Pons (tissue), 1 donor: ENCODE data around the gene GRIK5.
A peak's percentile ranks its signal among the peaks of the same experiment; 100 is the strongest.

Source experiments
- DNase-seq: peaks from one replicate; pipeline ENCODE4 v3.0.0-alpha.2; 2016; ENCODE audit warnings: low spot score

Gene GRIK5

GRCh38 chr19:41990615-41991014, 79.4 kb downstream of the GRIK5 start:
- DNase-seq, result no peak

GRCh38 chr19:41990028-41990427, 80.0 kb downstream of the GRIK5 start:
- DNase-seq, result no peak

GRCh38 chr19:41988947-41989346, 81.1 kb downstream of the GRIK5 start:
- DNase-seq, result no peak

- no peak for DNase-seq
These were observed 82.7 kb downstream of the GRIK5 start for GRCh38 chr19:41987141-41987860.

GRCh38 chr19:41984961-41985360, 85.0 kb downstream of the GRIK5 start:
- no peak for DNase-seq

- DNase-seq, result no peak
These were observed 88.3 kb downstream of the GRIK5 start for GRCh38 chr19:41981724-41982123.

- DNase-seq, result no peak
These were observed 91.5 kb downstream of the GRIK5 start for GRCh38 chr19:41978470-41978869.

- DNase-seq, result no peak
These were observed 92.1 kb downstream of the GRIK5 start for GRCh38 chr19:41977916-41978315.

GRCh38 chr19:41974652-41975051, 95.4 kb downstream of the GRIK5 start:
- no peak for DNase-seq

GRCh38 chr19:41971363-41971762, 98.6 kb downstream of the GRIK5 start:
- DNase-seq, result no peak

GRCh38 chr19:41969772-41970458, 100.1 kb downstream of the GRIK5 start:
- no peak for DNase-seq

- DNase-seq, result no peak
These were observed 101.0 kb downstream of the GRIK5 start for GRCh38 chr19:41968751-41969595.

GRCh38 chr19:41967054-41967783, 102.8 kb downstream of the GRIK5 start:
- DNase-seq, result no peak

- no peak for DNase-seq
These were observed 104.9 kb downstream of the GRIK5 start for GRCh38 chr19:41965106-41965505.

- no peak for DNase-seq
These were observed 109.0 kb downstream of the GRIK5 start for GRCh38 chr19:41960973-41961372.

- peak; percentile 91 for DNase-seq
These were observed 110.7 kb downstream of the GRIK5 start, which contains the start of gene RABAC1 for GRCh38 chr19:41959056-41960053. Gene RABAC1, minus strand, starts transcription at chr19:41959321. Its CDS starts 29 bp downstream, at chr19:41959292.

GRCh38 chr19:41958367-41959055, 111.5 kb downstream of the GRIK5 start:
- DNase-seq, result peak; percentile 29

- peak; percentile 75 for DNase-seq
These were observed 112.1 kb downstream of the GRIK5 start for GRCh38 chr19:41957838-41958366.

- no peak for DNase-seq
These were observed 112.7 kb downstream of the GRIK5 start for GRCh38 chr19:41957161-41957837.
